Activated CD8-positive, alpha-beta memory T cell treated with anti-CD3 and anti-CD28 coated beads, Interleukin-2, amount 50 U/mL, for 1 hour (primary cell): ENCODE results near the gene GPX5.
"Not testable (repeated sequence)": the region's sequence is repeated elsewhere in the genome, so short reads cannot be mapped to it uniquely, and the experiment has no call there.

Experiments
- DNase-seq: peaks from one replicate; pipeline ENCODE4 v3.0.0-alpha.2; 2020; ENCODE audit errors: extremely low read depth

Gene GPX5

GRCh38 chr6:28512387-28512786, 13.3 kb upstream of the GPX5 start:
- DNase-seq, result not testable (repeated sequence)

DNA sequence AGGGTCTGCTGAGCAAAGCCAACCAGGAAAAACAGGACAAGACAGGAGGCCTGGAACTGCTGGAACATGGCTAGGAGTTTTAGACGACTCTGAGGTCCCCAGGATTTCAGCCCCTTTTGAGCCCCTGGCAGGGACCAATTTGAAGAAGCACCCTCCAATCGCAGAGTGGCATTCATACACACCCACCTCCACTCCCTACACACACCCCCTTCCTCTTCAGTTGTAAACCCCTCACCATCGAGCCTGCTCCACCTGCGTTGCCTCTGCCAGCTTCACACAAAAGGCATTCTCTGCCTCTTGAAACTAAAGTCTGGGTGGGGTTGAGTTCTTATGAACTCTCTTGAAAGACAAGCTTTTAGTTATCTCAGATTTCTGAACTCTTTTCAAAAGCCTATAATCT, 10.0 kb upstream of the GPX5 start, which contains the start of gene GPX6:
Gene GPX6, minus strand, starts transcription at position 118 of the 400 bp plus-strand sequence. Its CDS starts 50 bp downstream, at position 68.
- DNase-seq, result no peak

- DNase-seq, result no peak
These were observed 7.7 kb upstream of the GPX5 start for GRCh38 chr6:28517964-28518363.

GRCh38 chr6:28522594-28523240, 3.0 kb upstream of the GPX5 start:
- DNase-seq, result no peak

- no peak for DNase-seq
These were observed 2.4 kb upstream of the GPX5 start for GRCh38 chr6:28523241-28523622.

- no peak for DNase-seq
These were observed 5.1 kb downstream of the GPX5 start for GRCh38 chr6:28530777-28531176.

GRCh38 chr6:28531479-28532128, 5.9 kb downstream of the GPX5 start:
- DNase-seq, result no peak

GRCh38 chr6:28534306-28534705, 8.6 kb downstream of the GPX5 start:
- no peak for DNase-seq

DNA sequence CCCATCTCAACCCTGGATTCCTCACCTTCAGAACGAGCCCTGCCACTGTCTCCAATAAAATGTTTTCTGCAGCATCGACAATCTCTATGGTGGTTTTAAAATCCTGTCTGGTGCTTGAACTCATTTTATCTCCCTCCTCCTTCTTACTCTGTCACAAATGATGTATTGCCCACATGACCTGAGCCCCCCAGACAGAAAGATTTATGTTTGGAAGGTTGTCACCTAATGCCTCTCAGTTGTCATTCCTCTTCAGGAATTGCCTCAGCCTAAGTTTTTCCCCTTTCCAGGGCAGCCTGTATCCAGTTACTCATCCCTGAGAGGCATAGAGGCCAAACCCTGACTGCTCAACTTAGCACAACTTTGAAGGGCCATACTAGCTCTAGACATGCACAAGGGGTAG, 9.2 kb downstream of the GPX5 start:
- no peak for DNase-seq

DNA sequence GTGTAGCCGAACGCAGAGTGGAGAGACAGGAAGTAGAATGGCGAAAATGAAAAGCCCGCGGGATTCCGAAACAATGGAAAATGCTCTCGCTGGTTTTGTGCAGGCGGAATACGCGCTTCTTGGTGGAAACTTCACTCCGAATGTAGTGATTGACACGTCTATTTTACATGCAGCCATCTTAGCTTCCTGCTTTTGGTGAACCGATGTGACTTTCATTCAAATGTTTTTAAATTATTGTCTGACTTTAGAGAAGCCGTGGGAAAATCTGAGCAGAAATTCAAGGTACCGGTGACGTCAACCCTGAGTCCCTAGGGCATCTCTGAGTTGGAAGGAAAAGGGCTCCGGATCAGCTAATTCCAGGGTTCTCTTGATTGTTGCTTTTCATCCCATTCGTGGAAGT, 11.4 kb downstream of the GPX5 start:
- DNase-seq, result no peak

- no peak for DNase-seq
These were observed 11.9 kb downstream of the GPX5 start for GRCh38 chr6:28537509-28538140.

GRCh38 chr6:28541996-28542395, 16.3 kb downstream of the GPX5 start:
- no peak for DNase-seq

GRCh38 chr6:28542440-28543296, 17.0 kb downstream of the GPX5 start:
- DNase-seq, result no peak

- DNase-seq, result no peak
These were observed 18.2 kb downstream of the GPX5 start for GRCh38 chr6:28543651-28544610.

DNA sequence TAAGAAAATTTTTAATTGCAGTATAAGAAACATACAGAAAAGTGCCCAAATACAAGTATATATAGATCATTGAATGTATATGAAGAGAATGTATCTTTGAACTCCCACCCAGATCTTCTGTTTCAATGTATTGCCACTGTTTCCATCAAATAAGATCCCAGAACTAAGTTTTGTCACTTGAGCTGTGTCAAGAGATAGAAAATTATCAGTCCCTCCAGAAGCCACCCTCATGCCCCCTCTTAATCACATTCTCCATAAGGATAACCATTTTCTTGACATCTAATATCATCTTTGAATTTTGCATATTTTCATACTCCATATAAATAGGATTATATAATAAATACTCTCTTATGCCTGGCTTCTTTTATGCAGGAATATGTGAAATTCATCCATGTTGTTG, 20.3 kb downstream of the GPX5 start:
- DNase-seq, result no peak

GRCh38 chr6:28547003-28547402, 21.3 kb downstream of the GPX5 start:
- DNase-seq, result not testable (repeated sequence)

DNA sequence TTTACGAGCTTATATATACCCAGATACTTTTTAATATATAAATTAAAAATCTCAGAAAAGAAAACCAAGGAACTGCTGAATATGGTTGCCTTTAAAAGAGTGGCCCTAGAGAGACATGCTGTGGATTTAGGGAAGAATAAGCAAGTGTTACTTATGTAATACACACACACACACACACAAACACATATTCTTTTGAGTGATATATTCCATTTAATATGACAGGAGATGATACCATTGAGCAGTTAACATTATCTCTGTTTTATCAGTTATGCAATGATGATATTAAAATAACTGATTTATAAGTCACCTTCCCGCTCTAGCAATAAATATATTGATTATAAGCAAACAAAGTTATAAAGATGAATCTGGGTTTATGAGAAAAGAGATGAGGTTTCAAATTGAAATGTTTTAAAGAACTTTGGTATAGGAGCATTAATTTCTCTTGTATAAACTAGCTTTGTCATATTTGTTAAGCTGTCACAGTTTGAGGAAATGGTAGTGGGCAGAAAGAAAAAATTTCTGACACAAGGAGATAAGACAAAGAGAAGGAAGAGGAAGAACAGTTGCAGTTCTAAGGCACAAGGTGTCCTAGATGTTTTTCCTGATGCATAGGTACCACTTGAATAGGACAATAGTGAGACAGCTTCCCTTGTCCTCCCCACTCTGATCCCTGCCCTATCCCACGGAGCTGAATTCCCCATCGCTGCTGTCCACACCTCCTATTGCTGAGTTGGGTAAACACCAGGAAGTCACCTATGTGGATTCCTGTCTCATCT, 26.4 kb downstream of the GPX5 start:
- DNase-seq, result no peak

DNA sequence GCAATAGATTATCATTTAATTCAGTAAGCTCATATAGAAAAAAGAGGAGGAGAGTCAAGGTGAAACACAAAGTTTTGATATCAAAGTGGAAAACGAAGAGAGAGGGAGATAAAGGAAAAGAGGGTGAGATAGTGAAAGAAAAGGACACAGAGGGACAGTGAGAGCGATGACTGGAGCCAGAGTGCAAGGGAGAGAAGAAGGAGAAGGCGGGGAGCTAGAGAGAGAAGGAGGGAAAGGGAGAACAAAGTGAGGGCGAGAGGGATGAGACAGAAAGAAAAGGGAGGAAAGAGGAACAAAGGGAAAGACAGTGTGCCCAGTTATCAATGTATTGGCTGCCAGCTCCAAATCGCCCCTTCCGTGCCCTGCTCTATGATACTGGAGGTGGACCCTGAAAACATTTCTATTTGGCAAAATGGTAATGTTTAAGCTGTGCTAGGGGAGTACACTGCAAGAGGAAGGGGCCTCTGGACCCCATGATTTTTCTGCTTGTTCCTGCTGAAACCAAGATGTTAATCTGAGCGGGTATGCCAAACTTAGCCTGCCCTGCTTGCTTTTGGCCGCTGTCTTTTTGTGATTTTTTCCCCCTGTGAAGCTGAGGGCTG, 27.8 kb downstream of the GPX5 start:
- no peak for DNase-seq

DNA sequence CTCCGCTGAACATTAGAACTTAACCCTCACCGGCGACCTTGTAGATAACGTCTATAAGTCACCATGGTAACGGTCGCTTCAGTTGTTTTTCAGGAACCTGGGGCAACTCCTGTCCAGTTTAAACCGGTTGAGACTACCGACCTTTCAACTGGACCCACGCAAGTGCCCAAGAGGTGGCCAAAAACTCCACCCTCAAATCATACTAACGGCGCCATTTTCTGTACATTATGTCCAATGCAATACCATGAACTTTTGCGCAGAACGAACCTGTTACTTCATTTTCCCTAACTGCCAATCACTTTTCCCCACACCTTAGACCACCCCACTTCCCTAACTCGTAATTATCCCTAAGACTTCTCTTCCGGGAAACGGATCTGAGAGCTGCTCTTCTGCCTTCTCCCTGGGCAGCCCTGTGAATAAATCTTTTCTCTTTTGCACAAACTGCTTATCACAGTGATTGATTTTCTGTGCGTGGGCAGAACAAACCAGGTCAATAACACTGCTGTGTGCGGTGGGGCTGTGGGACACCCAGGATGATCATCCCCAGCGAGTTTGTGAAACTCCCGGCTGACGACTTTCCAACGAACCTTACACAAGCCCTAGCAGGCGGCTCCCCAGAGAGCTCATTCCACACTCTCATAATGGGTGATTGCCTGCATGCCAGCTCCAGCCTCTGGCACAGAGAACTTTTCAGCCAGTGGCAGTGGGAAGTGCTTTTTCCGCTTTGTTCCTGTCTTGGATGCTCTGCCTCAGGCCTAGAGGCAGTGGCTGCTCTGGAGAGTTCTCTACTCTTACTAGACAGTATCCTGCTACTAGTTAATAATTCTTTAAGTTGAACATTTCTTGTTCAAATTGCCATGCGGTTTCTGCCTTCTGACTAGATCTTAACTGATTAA, 28.6 kb downstream of the GPX5 start:
- DNase-seq, result no peak
